HG03280 (cell line): Measurements from ENCODE around the gene CCM2.

Experiments
- ATAC-seq: cut with Tn5 transposase; IDR thresholded peaks from one replicate; pipeline ENCODE4 v1.9.1; 2021; ENCODE audit warnings: mild to moderate bottlenecking, moderate library complexity; ENCODE audit not compliant: unreplicated experiment

The CCM2 gene

DNA sequence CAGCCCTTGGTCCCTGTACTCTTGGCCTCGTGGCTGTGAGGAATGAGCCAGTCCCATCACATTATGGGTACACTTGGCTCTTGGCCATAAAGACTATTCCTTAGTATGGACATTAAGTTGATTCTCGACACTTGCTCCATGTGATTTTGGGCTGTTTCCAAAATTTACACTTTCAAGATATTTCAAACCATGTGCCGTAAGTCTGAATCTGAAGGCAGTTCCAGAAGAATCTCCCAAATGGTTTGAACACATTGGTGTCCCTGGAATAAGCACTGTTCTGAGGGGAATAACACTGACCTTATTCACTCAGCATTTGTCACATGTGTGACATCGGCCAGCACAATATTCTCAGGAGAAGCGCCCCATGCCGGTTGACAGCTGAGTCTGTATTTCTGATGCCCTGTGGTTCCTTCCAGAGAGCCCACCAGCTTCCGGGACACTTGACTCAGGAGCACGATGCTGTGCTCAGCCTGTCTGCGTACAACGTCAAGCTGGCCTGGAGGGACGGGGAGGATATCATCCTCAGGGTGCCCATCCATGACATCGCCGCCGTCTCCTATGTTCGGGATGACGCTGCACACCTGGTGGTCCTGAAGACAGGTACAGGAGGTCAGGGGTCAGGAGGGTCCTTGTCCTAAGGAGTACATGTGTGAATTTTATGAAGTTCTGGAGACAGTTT lies 64.2 kb downstream of the CCM2 start:
- ATAC-seq, result no peak

GRCh38 chr7:45065031-45065995 lies 65.3 kb downstream of the CCM2 start:
- no peak for ATAC-seq

GRCh38 chr7:45066409-45066808 lies 66.4 kb downstream of the CCM2 start:
- no peak for ATAC-seq

DNA sequence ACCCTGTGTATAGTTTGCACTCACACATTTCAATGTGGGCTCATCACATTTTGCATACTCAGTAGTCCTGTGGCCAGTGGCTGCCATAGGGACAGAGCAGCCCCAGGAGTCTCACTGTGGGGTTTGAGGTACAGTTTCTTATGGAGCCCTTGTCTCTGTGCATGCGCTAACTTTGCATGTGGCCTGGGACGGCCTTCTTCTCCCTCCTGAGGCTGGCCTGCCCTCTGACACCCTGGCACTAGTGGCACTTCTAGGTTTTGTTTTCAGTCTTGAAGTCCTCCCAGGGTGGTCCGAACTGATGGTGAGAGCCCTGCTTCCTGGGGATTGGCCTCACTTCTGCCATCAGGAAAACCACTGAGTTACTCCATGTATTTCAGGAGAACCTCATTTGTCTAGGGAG lies 67.6 kb downstream of the CCM2 start:
- no peak for ATAC-seq

- no peak for ATAC-seq
Measured at GRCh38 chr7:45068236-45069023, 68.4 kb downstream of the CCM2 start.

DNA sequence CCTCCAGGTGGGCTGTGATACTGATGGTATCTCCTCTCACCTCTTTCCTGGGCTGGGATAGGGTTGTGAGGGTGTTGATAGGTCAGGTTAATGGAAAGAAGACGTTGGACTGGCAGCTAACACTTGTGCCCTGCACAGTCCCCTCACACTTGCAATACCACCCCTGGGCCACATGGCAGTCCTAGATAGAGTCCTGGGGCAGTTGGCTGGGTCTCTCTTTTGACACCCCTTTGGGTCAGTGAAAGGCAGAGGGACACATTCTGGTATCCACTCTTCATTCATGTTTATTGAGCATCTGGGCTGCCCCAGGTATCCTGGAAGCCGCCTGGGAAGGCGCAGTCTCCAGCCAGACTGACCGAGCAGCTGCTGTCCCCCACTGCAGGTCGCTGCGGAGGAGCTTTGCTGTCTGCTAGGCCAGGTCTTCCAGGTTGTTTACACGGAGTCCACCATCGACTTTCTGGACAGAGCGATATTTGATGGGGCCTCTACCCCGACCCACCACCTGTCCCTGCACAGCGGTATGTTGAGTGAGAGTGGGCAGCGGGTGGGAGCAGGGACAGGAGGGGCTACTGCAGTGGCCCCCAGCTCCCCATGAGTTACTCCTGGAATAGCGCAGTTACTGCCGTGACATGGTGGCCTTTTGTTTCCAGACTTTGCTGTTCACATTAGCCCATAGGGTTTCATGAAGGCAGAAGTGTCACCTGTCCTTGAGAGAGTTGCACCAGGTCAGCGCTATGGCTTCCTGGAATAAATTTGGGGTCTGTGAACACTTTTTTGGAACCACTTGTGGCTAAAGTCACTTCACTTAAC lies 69.6 kb downstream of the CCM2 start:
- no peak for ATAC-seq

DNA sequence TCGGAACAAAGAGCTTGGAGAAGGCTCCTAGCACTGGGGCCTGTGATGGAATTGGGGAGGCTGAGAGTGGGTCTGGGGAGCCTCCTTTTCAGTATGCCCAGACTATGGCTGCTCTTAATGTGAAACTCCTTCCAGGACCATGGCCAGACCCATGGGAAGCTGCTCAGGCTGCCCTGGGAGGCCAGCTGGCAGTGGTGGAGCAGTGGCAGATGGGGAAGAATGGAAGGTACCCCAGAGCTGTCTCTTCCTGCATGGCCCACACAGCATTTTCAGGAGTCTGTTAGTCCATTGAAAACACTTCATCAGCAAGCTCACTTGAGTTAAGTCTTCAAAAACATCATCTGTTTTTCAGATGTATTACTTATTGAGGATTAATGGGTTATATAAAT lies 70.2 kb downstream of the CCM2 start:
- no peak for ATAC-seq

- ATAC-seq, result no peak
Measured at GRCh38 chr7:45071528-45071927, 71.5 kb downstream of the CCM2 start.

DNA sequence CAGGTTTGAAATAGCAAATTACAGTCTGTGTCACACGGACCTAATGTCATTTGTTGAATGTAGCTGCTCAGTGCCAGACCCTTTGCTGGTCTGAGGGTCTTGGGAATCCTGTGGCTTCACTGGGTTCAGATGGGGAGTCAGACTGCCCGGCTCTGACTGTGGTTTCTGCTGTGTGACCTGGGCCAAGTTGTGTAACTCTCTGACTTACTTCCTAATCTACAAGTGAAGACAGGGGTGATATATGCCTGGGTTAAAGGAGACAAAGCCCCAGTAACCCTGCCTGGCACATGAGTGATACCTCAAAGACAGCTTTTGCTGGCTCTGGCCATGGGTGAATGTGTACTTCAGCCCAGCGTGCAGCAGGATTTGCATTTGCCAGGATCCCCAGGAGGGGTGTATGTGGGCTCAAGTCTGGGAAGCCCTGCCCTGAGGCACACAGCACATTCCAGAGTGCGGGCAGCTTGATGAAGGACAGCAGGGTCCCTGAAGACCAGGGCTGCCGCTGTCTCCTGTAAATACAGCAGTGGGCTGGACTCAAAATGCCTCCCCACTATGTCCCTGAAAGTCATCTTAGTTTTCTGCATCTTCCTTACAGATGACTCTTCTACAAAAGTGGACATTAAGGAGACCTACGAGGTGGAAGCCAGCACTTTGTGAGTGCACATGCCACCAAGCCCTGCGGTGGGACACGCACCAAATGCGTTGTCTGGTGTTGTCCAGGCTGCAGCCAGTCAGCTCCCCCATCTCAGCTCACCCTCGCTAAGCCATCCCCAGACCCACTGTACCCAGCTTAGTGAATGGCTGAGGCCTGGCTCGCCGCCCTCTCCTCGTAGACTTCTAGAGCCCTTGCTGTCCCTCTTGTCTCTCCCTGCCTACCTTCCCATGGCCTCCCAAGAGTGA lies 72.4 kb downstream of the CCM2 start:
- ATAC-seq, result no peak

DNA sequence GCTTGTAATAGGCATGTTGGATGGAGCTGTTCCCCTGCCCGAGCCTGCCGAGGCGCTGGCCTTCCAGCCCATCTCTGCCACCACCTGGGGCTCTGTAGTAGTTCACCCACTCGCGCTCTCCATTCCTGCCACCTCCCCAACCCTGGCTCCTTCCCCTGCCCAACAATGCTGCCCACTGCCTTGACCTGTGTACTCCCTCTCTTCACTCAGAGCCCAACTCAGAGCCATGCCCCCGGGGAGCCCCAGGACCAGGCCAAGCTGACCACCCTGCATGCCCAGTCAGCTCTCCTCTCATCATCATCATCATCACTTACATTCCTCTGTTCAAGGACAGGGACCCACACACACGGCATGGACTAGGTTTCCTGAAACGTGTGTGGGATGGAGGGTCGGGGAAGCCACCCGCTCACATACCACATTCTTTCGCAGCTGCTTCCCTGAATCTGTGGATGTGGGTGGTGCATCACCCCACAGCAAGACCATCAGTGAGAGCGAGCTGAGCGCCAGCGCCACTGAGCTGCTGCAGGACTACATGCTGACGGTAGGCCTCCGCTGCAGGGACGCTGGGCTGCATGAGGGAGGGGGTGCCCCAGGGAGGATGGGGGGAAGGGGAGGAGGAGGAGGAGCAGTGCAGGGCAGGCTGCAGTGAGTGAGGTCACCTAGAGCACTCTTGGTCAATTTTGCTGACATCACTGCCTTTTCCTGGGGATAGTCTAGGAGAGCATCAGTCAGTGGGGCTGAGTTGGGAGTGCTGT lies 73.2 kb downstream of the CCM2 start:
- no peak for ATAC-seq

- no peak for ATAC-seq
Measured at GRCh38 chr7:45073786-45074527, 74.0 kb downstream of the CCM2 start.

DNA sequence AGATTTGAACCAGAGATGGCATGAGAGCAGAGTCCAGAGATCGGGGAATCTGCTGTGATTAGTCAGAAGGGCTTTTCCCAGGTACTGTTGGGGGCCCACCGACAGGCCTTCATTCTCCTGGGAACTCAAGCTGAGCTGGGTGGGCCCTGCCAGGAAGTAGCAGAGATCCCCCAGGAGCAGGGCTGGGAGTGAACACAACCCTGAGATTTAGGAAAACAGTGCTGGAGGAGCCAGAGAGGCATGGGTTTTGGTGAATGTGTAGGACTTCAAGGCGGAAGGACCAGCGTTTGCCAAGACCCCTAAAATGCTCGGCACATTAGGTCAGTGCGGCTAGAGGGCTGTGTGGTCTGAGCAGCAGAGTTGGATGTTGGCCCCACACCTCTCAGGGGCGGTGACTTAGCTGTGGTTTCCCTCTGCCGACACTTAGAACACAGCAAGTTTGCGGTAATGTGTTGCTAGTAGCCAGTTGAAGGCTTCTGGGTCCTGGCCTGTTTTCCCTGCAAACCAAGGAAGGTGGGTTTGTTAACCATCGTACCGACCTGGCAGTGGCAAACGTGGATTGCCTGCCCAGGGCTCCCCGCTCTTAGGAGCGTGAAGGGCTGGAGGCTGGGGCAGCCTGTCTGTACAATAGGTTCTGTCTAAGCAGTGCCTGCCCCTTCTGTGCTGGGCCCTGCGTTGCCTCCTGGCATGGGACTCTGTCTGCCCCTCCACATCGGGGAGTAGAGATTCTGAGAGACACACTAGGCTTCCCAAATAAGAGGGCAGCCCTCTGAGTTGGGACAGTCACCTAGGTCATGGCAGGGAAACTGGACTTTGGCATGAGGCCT lies 74.7 kb downstream of the CCM2 start:
- ATAC-seq, result no peak

- no peak for ATAC-seq
Measured at GRCh38 chr7:45075355-45075644, 75.3 kb downstream of the CCM2 start.

DNA sequence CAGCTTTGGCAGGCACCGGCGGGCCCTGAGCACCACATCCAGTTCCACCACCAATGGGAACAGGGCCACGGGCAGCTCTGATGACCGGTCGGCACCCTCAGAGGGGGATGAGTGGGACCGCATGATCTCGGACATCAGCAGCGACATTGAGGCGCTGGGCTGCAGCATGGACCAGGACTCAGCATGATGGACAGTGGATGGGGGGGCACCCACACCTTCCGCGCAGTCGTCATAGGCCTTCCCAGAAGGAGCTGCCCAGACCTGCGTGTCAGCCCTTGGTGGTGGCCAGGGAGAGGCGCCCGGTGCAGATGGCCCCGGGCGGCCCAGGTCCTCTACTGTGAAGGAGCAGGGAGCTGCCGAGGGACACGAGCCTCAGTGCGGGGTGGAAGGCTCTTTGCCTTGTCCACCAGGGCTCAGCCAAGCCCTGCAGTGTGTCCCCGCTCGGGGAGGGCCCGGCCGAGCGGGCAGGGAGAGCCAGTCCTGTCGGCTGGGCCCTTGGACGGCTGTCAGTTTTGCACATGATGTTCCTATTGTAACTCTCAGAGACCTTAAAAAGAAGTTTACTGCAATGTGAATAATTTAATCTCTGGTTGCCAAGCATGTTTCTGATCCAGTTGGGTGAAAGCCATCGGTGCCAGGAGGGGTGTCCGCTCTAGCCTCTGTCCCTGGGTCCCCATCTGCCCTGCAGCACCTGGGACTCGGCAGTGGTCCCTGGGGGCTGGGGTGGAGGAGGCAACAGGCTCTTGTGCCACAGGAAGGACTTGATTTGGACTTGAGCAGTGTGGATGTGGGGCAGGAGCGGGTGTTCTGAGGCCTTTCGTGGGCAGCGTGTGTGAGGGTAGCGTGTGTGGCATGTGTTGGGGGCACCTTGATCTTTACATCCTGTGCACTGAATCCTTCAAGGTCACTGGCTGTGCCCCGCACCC lies 76.1 kb downstream of the CCM2 start:
- ATAC-seq, result no peak

GRCh38 chr7:45076946-45077345 lies 76.9 kb downstream of the CCM2 start:
- no peak for ATAC-seq

DNA sequence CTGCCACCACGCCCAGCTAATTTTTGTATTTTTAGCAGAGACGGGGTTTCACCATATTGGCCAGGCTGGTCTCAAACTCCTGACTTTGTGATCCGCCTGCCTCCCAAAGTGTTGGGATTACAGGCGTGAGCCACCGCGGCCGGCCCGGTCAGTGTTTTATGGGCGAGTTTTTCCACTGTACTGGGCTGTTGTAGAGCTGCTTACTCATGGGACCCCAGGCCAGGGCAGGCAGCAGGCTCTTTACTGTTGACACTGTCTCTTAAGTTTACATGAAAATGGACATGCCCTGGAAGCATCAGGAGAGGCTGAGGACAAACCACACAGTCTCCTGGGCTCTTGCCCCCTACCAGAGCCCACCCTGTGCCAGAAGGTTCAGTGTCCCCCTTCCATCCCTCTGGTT lies 77.6 kb downstream of the CCM2 start:
- ATAC-seq, result no peak
